ENCODE measurements around the gene LEF1. TPM values are rescaled to one million over a fixed set of nuclear protein-coding genes. Genes with fewer than 3 reads are reported as not detected.

The LEF1 gene
- total RNA-seq, 1 experiment from 2014 or later, result 22.3 TPM

- BruUV-seq (replicated peaks), result no TSS peak
- CTCF ChIA-PET, result no interaction called here
- H3K27me3 Mint-ChIP-seq (ENCODE audit: insufficient read depth, unreplicated experiment), result no peaks in the 10 kb centered on the region
These were observed 58.3 kb downstream of the LEF1 start for GRCh38 chr4:108110450-108110849.

GRCh38 chr4:108109997-108110416, 58.7 kb downstream of the LEF1 start:
- H3K27ac Mint-ChIP-seq (ENCODE audit: unreplicated experiment), result no peak overlapping the region

More at GRCh38 chr4:108110450-108110849, 58.3 kb downstream of the LEF1 start:
- no peak overlapping the region for H3K4me3 Mint-ChIP-seq (ENCODE audit: unreplicated experiment)
- Histone ChIP-seq H3K27me3 (replicated peaks; ENCODE audit: control insufficient read depth, insufficient read depth, low read length) (no peaks in the 10 kb centered on the region), H3K4me1 (no peaks in the 10 kb centered on the region), H3K36me3 (ENCODE audit: control insufficient read depth, insufficient read depth, low read length) (no peaks in the 10 kb centered on the region), H3K4me3 (ENCODE audit: low read depth, low read length) (no peak overlapping the region), H3K9me3 (no peaks in the 10 kb centered on the region)
- H3K27ac Mint-ChIP-seq (ENCODE audit: unreplicated experiment), result no peak overlapping the region
- TF ChIP-seq, protein P1, sequence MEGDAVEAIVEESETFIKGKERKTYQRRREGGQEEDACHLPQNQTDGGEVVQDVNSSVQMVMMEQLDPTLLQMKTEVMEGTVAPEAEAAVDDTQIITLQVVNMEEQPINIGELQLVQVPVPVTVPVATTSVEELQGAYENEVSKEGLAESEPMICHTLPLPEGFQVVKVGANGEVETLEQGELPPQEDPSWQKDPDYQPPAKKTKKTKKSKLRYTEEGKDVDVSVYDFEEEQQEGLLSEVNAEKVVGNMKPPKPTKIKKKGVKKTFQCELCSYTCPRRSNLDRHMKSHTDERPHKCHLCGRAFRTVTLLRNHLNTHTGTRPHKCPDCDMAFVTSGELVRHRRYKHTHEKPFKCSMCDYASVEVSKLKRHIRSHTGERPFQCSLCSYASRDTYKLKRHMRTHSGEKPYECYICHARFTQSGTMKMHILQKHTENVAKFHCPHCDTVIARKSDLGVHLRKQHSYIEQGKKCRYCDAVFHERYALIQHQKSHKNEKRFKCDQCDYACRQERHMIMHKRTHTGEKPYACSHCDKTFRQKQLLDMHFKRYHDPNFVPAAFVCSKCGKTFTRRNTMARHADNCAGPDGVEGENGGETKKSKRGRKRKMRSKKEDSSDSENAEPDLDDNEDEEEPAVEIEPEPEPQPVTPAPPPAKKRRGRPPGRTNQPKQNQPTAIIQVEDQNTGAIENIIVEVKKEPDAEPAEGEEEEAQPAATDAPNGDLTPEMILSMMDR (IDR thresholded peaks at IDR 0.05; ENCODE audit: insufficient read depth in 1 of 2, low read depth in 1 of 2, low read length in 1 of 2, severe bottlenecking in 1 of 2, unreplicated experiment in 1 of 2), result no peak
- no peaks in the 10 kb centered on the region for H3K9me3 Mint-ChIP-seq (ENCODE audit: unreplicated experiment)
- intact Hi-C loops (cut with micrococcal nuclease; ENCODE audit: unreplicated experiment), result no loop called here
- POLR2A ChIA-PET, result no interaction called here
- no peak for DNase-seq
- no peaks in the 10 kb centered on the region for H3K4me1 Mint-ChIP-seq (ENCODE audit: low read depth, unreplicated experiment)
- peaks cover 4% of the 10 kb centered on the region for H3K36me3 Mint-ChIP-seq (ENCODE audit: insufficient read depth, unreplicated experiment)

GRCh38 chr4:108109111-108109510, 59.6 kb downstream of the LEF1 start:
- no peaks in the 10 kb centered on the region for H3K9me3 ChIP-seq
- no TSS peak for BruUV-seq (replicated peaks)
- Mint-ChIP-seq H3K27me3 (ENCODE audit: insufficient read depth, unreplicated experiment) (no peaks in the 10 kb centered on the region), H3K4me1 (ENCODE audit: low read depth, unreplicated experiment) (no peaks in the 10 kb centered on the region), H3K4me3 (ENCODE audit: unreplicated experiment) (no peak overlapping the region), H3K36me3 (ENCODE audit: insufficient read depth, unreplicated experiment) (peaks cover 4% of the 10 kb centered on the region), H3K27ac (ENCODE audit: unreplicated experiment) (no peak overlapping the region), H3K9me3 (ENCODE audit: unreplicated experiment) (no peaks in the 10 kb centered on the region)
- no peaks in the 10 kb centered on the region for H3K27me3 ChIP-seq (replicated peaks; ENCODE audit: control insufficient read depth, insufficient read depth, low read length)
- intact Hi-C loops (cut with micrococcal nuclease; ENCODE audit: unreplicated experiment), result no loop called here
- no peak for DNase-seq
- TF ChIP-seq, protein P1 (IDR thresholded peaks at IDR 0.05; ENCODE audit: insufficient read depth in 1 of 2, low read depth in 1 of 2, low read length in 1 of 2, severe bottlenecking in 1 of 2, unreplicated experiment in 1 of 2), result no peak
- H3K36me3 ChIP-seq (ENCODE audit: control insufficient read depth, insufficient read depth, low read length), result no peaks in the 10 kb centered on the region
- no peaks in the 10 kb centered on the region for H3K4me1 ChIP-seq
- ChIA-PET POLR2A (no interaction called here), CTCF (no interaction called here)
- H3K4me3 ChIP-seq (ENCODE audit: low read depth, low read length), result no peak overlapping the region

More at GRCh38 chr4:108109997-108110416, 58.7 kb downstream of the LEF1 start:
- Histone ChIP-seq H3K27me3 (replicated peaks; ENCODE audit: control insufficient read depth, insufficient read depth, low read length) (no peaks in the 10 kb centered on the region), H3K9me3 (no peaks in the 10 kb centered on the region), H3K4me3 (ENCODE audit: low read depth, low read length) (no peak overlapping the region), H3K36me3 (ENCODE audit: control insufficient read depth, insufficient read depth, low read length) (no peaks in the 10 kb centered on the region), H3K4me1 (no peaks in the 10 kb centered on the region)
- H3K4me1 Mint-ChIP-seq (ENCODE audit: low read depth, unreplicated experiment), result no peaks in the 10 kb centered on the region
- CTCF ChIA-PET, result no interaction called here
- TF ChIP-seq, protein P1 (IDR thresholded peaks at IDR 0.05; ENCODE audit: insufficient read depth in 1 of 2, low read depth in 1 of 2, low read length in 1 of 2, severe bottlenecking in 1 of 2, unreplicated experiment in 1 of 2), result no peak
- BruUV-seq (replicated peaks), result no TSS peak
- intact Hi-C loops (cut with micrococcal nuclease; ENCODE audit: unreplicated experiment), result no loop called here
- no peaks in the 10 kb centered on the region for H3K27me3 Mint-ChIP-seq (ENCODE audit: insufficient read depth, unreplicated experiment)
- H3K4me3 Mint-ChIP-seq (ENCODE audit: unreplicated experiment), result no peak overlapping the region
- POLR2A ChIA-PET, result no interaction called here
- peaks cover 4% of the 10 kb centered on the region for H3K36me3 Mint-ChIP-seq (ENCODE audit: insufficient read depth, unreplicated experiment)
- H3K9me3 Mint-ChIP-seq (ENCODE audit: unreplicated experiment), result no peaks in the 10 kb centered on the region
- DNase-seq, result no peak
